HTR-8/SVneo (cell line): ENCODE data around the gene SNURF.
"Not testable (repeated sequence)": the region's sequence is repeated elsewhere in the genome, so short reads cannot be mapped to it uniquely, and the experiment has no call there.

Experiments used
- DNase-seq: peaks from one replicate; pipeline ENCODE4 v3.0.0; 2011; ENCODE audit warnings: low spot score, mixed read lengths; ENCODE audit not compliant: insufficient read length
- FAIRE-seq: peaks from 2 replicates; lab custom pipeline; 2011; peaks lifted over from hg19 to GRCh38; lab: Jason Lieb, UNC

SNURF gene

DNA sequence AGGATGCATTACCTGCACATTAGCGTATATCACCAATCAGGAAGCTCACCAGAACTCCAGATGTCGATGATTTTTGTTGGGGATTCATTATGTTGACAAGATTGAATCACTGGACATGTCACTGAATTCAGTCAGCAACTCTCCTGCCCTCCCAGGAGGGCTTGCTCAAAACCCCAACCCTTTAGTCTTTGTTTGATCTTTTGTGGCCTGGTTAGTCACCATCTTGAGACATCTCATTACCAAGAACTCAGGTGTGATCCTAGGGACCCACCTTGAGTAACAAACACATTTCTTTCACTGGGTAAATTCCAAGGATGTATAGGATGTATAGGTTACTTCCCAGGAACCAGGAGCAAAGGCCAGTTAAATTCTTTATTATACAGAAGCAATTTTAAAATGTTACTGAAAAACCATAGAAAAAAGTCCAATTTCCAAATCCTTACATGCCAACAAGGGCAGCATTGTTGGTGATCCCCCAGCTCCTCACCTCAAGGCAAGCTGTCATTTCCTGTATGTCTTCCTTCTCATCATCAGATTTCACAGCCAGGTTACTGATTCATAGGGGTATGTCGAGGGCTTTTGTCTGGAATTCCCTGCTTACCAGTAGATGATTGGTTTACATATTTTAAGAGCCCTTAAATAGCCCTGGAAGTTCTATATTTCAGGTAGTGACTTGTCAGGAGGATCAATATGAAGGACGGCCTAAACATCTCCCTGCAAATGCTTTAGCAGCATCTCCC, 11.7 kb downstream of the SNURF start:
- DNase-seq = no peak

DNA sequence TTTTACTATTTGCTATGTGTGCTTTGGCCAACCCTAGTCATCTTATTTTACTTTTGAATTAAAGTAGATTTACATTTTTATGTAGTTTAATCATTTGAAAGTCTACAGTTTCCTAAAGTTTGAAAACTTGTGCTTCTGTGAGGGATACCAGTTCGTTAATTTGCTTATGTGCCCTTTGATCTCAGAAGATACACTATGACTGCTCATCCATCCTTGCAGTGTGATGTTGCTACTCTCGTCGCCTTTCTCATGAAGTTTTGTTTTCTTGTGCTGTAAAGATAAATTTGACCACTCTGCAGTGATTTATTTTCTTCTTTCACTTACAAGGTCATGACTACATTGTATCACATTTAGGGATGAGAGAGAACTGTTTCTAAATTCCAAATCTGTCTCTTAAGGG, 16.3 kb downstream of the SNURF start:
- DNase-seq (no peak), FAIRE-seq (no peak)

More for the DNA sequence above, 11.7 kb downstream of the SNURF start:
- FAIRE-seq = no peak

DNA sequence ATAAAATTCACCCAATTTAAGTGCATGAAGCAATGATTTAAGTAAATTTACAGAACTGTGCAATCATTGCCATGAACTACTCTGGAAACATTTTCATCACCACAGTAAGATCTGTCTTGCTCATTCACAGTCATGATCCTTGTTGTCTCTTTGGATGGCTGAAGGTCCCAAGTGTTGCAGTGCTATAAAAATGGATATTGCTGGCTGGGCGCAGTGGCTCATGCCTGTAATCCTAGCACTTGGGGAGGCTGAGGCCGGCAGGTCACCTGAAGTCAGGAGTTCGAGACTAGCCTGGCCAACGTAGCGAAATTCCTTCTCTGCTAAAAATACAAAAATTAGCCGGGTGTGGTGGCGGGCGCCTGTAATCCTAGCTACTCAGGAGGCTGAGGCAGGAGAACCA, 17.0 kb downstream of the SNURF start:
- FAIRE-seq (no peak), DNase-seq (no peak)

DNA sequence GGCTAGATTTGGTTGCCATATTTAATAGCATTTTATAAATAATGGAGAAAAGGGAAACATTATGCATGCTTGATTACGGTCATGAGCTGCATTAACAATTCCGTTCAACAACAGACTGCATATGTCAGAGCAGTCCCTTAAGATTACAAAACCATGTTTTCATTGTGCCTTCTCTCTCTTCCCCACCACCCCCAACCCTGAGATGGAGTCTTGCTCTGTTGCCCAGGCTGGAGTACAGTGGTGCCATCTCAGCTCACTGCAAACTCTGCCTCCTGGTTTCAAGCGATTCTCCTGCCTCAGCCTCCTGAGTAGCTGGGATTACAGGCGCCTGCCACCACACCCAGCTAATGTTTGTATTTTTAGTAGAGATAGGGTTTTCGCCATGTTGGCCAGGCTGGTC, 17.9 kb downstream of the SNURF start:
- DNase-seq, FAIRE-seq: not testable (repeated sequence)

DNA sequence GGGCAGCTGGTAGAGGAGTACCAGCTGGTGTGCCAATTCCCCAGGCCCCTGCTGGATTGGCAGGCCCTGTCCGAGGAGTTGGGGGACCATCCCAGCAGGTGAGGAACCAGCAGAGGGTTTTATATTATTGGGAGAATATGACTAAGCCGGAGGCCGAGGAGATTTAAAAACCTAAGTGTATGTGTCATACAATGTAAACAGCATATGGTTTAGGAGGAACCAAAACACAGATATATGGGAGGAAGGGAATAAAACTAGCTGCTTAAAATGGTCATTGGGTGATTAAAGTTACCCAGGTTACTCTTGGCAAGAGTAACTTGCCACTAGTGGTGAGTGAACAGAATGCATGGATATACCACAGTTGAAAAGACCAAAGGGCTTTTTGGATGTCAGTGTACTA, 22.1 kb downstream of the SNURF start:
- FAIRE-seq = no peak
- no peak for DNase-seq

DNA sequence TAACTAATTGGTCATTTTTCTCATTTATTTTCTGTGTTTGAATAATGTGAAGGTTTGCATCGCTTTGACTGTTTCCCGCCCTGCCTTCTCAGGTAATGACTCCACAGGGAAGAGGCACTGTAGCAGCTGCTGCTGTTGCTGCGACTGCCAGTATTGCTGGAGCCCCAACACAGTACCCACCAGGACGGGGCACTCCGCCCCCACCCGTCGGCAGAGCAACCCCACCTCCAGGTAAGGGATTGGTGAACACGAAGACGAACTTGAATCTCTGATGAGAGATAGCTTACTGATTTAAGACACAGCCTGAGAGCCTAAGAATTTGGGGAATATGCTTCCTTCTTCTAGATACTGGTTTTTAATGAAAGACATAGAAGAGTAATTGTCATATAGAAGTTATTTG, 22.9 kb downstream of the SNURF start:
- DNase-seq (no peak), FAIRE-seq (no peak)

DNA sequence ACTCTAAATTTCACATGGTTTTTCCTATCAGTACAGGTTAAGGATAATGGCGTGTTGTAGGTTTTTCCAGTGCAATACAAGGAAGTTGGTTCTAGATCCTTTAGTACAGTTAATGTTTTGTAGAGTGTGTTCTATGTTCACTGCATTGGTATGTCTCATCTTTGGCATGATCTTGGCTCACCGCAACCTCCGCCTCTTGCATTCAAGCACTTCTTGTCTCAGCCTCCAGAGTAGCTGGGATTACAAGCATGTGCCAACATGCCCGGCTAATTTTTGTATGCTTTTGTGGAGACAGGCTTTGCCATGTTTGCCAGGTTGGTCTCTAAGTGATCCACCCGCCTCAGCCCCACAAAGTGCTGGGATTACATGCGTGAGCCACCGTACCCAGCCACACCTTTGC, 30.4 kb downstream of the SNURF start:
- FAIRE-seq (no peak), DNase-seq (no peak)

DNA sequence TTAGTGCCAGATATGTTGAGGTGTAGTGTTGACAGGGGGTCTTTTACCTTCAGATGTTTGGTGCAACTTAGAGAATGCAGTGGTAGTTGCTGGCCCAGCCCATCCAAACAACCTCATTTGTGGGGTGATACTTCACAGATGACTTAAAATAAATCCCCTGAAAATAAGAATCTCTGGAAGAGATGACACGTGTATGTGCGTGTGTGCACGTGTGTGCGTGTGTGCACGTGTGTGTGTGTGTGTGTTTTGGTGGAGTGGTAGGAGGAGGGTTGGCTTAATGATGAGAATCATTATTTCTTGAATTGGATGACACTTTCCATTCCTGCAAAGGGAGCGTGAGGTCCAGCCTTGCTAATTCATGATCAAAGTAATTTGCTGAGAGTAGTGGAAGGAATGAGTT, 31.9 kb downstream of the SNURF start:
- FAIRE-seq (no peak), DNase-seq (no peak)
